Mucosa of gallbladder (tissue), 1 donor: Measurements from ENCODE around the gene C5orf52. TPM values are rescaled to one million over a fixed set of nuclear protein-coding genes. Genes with fewer than 3 reads are reported as not detected.
"Not testable (repeated sequence)": the region's sequence is repeated elsewhere in the genome, so short reads cannot be mapped to it uniquely, and the experiment has no call there.

Experiments used
- DNase-seq: peaks from one replicate; pipeline ENCODE4 v3.0.0-alpha.2; 2020; ENCODE audit warnings: low spot score
- total RNA-seq: library from RNA; stranded (reverse); gene quantifications from one replicate; pipeline ENCODE4 v1.2.1, GENCODE V29; 2021
- donor health status: DM: no; HTN: no; CAD: no.

C5orf52 gene
- total RNA-seq = not detected

DNA sequence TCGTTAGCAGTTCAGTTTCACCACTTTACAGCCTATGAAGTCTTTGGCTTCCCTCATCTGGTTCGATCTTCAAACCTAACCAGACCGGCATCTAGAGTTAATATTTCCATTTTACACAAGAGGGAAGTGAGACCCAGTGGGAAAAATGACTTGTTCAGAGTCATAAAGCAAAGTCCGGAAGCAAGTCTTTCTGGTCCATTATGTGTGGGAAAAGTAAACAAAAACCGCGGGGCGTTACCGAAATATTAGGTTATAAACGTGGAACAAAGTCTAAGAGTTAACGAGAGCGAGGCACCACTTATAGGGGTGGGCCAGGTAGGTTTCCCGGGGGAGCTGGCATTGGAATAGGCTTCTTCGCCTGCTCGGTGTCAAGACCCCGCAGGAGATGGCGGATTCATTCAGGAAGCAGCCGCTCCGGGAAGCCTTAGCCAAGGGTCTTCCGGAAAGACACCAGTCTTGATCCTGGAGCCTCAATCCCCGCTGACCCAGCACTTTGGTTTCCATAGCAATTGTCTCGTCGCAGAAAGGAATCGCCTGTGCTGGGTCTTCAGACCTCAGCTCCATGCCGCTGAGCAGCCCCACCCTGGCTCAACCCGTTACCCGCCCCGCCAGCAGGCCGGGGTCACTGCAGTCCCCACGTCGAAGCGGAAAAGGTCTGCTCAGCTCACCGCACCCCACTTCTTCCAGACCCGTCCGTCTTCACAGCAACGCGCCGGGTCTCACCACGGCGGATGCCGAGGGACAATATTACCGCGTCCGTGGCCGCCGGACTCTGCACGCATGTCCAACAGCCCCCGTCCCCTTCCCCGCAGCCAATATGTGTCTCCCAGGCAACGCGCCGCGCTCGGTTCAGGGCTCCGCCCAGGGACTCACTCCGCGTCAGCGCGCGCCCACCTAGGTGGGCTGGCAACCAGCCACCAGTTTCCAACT lies at the start of gene C5orf52:
Gene C5orf52 (plus strand): TSS at position 872 of the 930 bp plus-strand sequence. CDS start 82 bp downstream, outside the sequence.
- DNase-seq = no peak

GRCh38 chr5:157624144-157624543 lies 47.2 kb upstream of the C5orf52 start:
- DNase-seq = no peak

DNA sequence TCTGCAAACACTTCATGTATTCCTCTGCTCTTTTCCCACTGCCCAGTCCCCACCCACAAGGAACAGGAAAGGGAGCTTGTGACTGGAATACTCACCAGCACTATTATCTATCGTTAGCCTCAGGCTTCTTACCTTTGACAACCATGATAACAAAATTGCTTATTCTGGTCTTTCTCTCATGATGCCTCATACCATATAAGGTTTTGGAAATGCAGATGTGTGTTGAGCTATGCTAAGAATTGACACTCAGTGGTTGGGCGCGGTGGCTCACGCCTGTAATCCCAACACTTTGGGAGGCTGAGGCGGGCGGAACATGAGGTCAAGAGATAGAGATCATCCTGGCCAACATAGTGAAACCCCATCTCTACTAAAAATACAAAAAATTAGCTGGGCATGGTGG lies 44.5 kb upstream of the C5orf52 start:
- DNase-seq = no peak

DNA sequence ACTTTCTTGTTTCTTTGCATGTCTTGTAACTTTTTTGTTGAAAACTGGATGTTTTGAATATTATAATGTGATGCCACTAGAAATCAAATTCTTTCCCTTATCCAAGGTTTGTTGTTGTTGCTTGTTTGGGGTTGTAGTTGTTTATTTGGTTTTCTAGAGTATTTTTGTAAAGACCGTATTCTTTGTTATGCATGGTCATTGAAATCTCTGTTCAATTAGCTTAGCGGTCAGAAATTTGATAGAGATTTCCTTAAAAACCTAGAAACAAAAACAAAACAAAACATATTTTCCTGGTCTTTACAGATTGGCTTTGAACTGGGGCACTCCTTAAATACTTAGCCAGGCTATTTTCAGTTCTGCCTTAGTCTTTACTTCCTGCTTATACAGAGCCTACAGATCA lies 41.0 kb upstream of the C5orf52 start:
- DNase-seq = no peak

- no peak for DNase-seq
Measured at GRCh38 chr5:157640406-157641066, 30.8 kb upstream of the C5orf52 start.

DNA sequence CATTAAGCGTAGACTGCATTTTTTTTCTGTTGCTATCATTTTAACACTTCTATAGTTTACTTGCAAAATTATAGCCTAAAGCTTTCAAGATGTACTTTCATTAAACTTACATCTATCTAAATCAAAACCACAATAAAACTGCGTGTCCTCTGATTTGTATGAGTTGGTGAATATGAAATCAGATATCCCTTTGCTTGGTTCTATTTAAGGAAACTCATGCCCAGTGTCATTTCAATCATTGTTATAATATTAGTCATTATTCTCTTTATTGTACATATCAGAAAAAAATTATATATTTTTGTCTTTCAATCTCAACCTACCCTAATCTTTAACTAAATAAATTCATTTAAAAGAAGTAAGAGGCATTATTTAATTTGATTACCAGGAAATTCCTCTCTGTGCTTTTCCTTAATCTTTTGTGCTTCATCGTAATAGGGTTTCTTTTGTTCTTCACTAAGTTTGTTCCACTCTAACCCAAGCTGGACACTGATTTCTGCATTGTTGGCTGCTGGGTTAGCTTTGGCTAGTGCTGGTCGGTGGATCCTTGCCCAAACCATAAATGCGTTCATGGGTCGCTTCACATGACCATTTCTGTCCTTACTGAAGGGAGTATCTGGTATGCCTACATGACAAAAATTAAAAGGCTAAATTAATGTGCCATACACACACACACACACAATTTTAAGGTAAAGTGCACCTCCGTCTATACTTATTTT lies 22.9 kb upstream of the C5orf52 start:
- DNase-seq = no peak

- no peak for DNase-seq
Measured at GRCh38 chr5:157649101-157649500, 22.2 kb upstream of the C5orf52 start.

GRCh38 chr5:157650991-157651611 lies 20.2 kb upstream of the C5orf52 start:
- no peak for DNase-seq

- peak; percentile 71 for DNase-seq
Measured at GRCh38 chr5:157651623-157652376, 19.5 kb upstream of the C5orf52 start.

DNA sequence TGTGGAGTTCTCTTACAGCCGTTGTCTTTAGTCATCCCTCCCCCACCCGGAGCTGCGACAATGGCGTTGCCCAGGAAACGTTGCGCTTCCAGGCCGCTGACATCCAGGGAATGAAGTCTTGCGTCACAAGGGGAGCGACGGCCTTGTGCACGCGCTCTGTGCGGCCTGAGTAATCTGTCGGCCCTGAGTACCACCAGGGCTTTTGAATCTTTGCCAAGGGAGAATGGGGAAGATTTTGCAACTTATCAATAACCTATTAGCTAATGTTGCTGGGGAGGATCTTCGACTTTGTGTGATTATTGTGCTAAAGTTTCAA lies 19.0 kb upstream of the C5orf52 start, which contains the start of gene SOX30:
Gene SOX30 (minus strand): TSS at position 62 of the 316 bp plus-strand sequence. CDS start 360 bp downstream, outside the sequence.
- DNase-seq = no peak

DNA sequence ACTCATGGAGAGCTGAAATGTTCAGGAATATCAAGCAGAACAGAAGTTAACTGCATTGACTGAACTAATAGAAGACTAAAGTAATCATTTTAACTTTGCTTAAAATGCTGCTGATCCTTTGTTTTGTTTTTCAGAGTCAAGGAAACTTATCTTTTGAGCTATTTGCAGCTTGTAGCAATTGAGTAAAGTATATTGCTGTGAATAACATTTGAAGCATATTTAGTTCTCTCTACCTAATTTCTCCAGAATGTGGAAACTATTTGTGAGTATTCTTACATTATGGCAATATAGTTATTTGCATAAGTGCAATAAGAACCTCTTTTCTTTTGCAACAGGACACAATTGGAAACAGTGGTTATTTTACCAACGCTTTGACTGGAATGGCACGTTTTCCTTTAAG lies 13.8 kb upstream of the C5orf52 start:
- DNase-seq = no peak

- no peak for DNase-seq
Measured at GRCh38 chr5:157658893-157659292, 12.4 kb upstream of the C5orf52 start.

DNA sequence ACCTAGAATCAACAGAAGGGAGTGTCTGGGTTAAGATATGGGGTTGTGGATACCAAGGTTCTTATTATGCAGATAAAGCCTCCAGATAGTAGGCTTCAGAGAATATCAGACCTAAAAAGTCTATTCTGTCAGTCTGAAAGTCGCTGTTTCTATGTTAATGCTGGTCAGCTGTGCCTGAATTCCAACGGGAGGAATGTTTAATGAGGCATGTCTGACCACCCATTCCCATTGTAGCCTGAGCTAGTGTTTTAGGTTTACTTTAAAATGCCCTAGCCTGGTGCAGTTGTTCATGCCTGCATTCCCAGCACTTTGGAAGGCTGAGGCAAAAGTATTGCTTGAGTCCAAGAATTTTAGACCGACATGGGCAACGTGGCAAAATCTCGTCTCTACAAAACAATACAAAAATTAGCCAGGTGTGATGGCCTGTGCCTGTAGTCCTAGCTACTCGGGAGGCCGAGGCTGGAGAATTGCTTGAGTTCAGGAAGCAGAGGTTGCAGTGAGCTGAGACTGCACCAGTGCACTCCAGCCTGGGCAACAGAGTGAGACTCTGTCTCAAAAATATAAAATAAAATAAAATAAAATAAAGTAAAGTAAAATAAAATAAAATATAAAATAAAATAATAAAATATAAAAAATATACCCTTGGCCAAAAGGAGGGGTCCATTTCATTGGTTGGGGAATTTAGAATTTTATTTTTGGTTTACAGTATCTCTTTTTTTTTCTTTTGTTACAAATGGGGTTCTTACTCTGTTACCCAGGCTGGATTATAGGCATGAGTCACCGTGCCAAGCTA lies 11.3 kb upstream of the C5orf52 start:
- no peak for DNase-seq

- DNase-seq = no peak
Measured at GRCh38 chr5:157665467-157666070, 5.8 kb upstream of the C5orf52 start.

- DNase-seq = no peak
Measured at GRCh38 chr5:157668356-157668755, 3.0 kb upstream of the C5orf52 start.

GRCh38 chr5:157669701-157670097 lies 1.6 kb upstream of the C5orf52 start:
- no peak for DNase-seq

GRCh38 chr5:157671592-157672330 lies 428 bp downstream of the C5orf52 start:
- no peak for DNase-seq

GRCh38 chr5:157672976-157673375 lies 1.6 kb downstream of the C5orf52 start:
- no peak for DNase-seq

- DNase-seq = not testable (repeated sequence)
Measured at GRCh38 chr5:157674351-157674750, 3.0 kb downstream of the C5orf52 start.
